Tongue (tissue), 2 donors: ENCODE measurements around the gene VPS11. TPM values are rescaled to one million over a fixed set of nuclear protein-coding genes. Genes with fewer than 3 reads are reported as not detected.
"Not testable (repeated sequence)": the region's sequence is repeated elsewhere in the genome, so short reads cannot be mapped to it uniquely, and the experiment has no call there.

Experiments
- DNase-seq: peaks from one replicate; pipeline ENCODE4 v3.0.0-alpha.2; 2015
- total RNA-seq: library from RNA; depleted of rRNA; stranded (reverse); fragments of >200 nt; gene quantifications from one replicate; pipeline ENCODE4 v1.2.3, GENCODE V29; 2014

VPS11 gene
- total RNA-seq, 1 donor from 2014 or later: 29.7 TPM

DNA sequence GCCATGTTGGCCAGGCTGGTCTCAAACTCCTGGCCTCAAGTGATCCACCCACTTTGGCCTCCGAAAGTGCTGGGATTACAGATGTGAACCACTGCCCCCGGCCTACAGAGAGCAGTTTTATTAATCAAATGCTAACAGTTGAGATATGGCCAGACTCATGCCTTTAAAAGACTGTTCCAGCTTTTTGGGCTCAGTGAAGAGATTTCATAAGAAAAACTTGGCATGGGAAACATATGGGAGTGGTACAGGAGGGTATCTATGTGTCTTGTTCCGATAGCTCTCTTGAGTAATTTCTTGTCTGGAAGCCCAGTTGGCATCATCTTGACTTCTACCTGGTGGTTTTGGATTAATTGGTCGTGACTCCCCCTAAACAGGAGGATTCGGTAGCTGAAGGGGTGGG lies 28.7 kb upstream of the VPS11 start:
- no peak for DNase-seq

GRCh38 chr11:119039471-119039870 lies 28.1 kb upstream of the VPS11 start:
- not testable (repeated sequence) for DNase-seq

- DNase-seq: no peak
Observed at GRCh38 chr11:119041821-119042514, 25.6 kb upstream of the VPS11 start.

- DNase-seq: no peak
Observed at GRCh38 chr11:119042927-119043326, 24.7 kb upstream of the VPS11 start.

- DNase-seq: no peak
Observed at GRCh38 chr11:119044708-119045107, 22.9 kb upstream of the VPS11 start.

DNA sequence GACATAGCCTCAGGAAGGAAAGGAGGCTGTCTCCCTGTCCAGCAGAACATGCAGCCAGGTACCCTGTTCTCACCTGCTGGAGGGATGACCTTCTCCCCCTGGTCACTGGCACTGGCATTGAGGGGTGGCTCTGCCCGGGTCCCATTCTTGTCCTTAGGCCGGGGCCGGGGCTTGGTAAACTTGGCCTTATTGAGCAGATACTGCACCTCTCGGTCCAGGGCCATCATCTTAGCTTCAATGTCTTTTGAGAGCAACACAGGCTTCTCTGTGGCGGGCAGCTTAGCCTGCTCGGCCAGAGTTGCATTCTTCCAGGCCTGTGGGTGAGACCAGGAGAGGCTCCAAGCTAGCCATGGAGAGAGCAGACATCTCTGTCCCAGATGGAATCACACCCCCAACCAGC lies 21.1 kb upstream of the VPS11 start:
- DNase-seq: no peak

DNA sequence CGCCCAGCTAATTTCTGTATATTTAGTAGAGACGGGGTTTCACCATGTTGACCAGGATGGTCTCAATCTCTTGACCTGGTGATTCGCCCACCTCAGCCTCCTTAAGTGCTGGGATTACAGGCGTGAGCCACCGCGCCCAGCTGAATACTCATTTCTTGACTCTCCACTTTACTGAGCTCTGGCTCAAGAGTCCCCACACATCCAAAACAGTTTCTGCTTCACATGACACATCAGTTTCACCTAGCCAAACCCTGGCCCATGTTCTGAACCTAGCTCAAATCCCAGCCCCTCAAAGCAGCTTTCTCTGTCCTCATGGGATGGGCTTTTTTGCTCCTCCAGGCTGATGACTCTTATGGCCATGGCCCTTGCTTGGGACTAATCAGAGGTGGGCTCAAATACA lies 20.4 kb upstream of the VPS11 start:
- no peak for DNase-seq

DNA sequence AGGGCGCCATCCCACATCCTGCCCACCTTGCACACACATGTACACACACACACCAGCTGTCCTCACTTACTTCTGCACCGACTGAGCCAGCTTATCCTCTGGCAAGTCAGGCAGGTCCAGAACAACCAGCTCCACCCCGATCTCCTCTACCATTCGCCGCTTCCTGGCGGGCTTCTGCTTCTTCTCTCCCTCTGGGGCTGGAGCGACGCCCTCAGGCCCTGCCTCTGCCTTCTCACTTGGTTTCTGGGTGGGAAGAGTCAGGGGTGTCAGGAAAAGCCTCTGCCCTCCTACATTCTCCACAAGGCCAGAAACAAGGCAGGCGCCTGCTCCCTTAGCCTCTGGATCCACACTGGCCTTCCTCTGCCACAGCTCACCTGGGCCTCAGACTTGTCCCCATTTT lies 19.0 kb upstream of the VPS11 start:
- DNase-seq: no peak

GRCh38 chr11:119049081-119049480 lies 18.5 kb upstream of the VPS11 start:
- no peak for DNase-seq

DNA sequence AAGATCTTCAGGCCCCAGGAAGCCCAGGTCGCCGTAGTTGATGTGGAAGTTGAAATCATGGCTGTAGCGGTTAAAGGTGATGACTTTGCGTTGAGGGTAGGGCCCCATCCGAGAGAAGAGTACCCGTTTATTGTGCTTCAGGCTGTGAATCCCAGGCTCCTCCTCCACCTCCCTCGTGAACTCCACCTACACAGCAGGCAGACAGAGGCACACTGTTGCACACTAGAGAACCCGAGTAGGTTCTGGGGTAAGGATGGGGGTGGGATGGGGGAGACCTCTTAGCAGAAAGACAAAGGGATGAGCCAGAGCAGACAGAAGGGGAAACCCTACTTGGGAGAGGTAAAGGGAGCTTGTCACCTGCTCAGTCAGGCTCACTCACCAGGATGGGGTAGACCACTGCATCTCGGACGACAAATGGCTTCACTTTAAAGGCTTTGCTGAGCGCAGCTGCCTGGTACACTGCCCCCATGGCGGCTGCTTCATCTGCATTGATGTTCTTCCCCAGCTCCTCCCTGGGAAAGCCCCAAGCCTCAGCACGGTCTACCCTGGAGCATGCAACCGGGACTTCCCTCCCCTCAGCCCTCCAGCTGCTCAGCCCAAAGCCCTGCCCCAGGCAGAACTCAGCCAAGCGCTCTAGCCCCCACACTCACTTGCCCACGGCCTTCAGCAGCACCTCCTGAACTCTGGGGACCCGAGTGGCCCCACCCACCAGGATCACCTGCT lies 16.0 kb upstream of the VPS11 start:
- DNase-seq: no peak

DNA sequence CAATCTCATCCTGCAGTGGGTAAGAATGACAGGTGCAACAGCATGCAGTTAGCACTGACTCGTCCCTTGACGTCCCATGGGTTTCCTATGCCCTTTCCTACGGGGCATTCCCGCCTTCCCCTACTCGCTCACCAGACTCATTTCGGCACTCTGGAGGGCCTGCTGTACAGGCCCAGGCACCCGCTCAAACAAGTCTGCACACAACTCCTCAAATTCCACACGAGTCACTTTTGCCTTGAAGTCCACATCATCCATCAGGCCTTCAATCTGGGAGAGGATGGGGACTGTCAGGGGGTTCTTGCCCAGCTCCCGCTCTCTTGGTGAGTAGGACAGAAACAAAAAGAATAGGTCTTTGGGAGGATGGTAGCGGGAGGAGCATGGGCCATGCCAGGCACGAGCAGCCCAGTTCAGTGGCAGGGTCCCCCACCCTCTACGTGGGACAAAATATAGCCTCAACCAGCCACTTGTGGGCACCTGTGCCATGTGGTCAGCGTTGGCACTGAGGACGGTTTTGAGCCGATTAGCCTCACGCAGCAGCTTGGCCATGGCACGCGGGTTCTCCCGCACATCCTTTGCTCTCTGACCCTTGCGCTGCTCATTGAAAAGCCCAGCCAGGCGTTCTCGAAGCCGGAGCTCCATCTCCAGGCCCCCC lies 15.3 kb upstream of the VPS11 start:
- DNase-seq: no peak

DNA sequence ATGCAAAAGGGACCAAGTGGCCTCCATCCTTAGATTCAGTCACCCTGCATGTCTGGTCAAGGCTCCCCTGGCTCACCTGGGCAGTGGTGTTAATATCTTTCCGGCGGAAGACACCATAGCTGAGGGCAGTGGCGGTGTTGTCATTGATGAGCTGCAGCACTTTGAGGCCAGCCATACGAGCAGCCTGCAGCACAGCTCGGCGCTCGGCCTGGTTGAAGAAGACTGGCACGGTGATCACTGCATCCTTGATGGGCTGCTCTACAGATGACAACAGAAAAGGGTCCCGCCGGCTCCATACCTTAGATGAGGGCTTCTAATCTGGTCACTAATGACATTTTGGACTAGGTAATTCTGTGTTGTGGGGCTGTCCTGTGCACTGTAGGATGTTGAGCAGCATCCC lies 13.2 kb upstream of the VPS11 start:
- no peak for DNase-seq

GRCh38 chr11:119055901-119056300 lies 11.7 kb upstream of the VPS11 start:
- DNase-seq: no peak

DNA sequence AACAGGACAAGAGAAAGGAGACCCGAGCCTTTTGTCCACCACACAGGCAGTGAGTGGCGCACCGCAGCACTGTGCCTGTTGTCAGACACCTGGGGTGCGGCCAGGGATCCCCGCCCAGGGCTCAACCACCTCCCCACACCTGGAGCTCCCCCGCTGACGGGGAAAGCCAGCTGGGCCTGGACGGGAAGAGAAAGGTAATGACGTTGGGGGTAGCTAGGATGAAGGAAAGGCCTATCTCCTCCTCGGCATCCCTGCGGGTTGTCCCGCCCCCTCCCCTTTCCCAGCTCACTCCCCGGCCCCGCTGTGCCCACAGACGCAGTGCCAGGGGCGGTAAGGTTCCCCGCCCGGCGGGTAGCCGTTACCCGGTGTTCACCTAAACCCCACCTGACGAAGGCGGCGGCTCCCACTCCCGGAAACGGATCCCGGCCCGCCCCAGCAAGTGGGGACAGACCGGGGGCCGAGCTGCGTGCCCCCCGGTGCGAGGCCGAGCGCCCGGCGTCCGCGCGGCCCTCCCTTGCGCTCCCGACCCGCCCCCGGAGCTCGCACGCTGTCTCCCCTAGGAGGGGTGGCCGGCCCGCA lies 11.1 kb upstream of the VPS11 start:
- no peak for DNase-seq

DNA sequence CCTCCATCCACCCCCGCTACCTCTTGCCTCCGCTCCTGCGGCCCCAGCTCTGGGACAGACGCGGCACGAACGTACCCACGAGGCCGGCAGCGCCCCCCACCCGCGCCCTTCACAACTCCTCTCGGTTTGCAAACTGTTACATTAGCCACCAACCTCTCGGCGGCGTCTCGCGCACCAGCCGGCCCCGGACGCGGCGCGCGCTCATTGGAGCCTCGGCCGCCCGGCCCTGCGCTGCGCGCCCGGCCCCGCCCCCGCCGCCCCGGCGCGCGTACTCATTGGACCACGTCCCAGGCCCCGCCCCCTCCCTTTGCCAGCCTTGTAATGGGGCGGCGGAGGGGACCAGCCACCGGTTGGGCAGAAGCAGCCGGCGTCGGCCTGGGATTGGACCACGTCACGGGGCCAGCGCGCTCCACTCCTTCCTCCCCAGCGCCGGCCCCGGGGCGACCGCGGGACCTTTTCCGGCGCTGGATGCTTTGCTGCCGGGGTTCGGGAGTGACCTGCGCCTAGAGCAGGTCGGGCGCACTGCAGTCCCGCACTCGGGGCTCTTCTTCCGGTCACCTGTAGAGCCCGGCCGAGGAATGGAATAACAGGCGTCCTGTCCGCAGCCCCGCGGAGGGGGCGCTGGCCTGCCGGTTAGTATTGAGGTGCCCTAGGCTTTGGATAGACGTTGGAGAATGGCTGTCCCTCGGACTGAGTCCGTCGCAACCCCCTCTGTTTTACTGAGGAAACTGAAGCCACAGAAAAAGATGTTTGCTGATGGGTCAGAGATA lies 10.4 kb upstream of the VPS11 start, which contains the start of gene HYOU1:
TSS of gene HYOU1 (minus strand) at position 206 of the 770 bp plus-strand sequence. CDS start 1,045 bp downstream, outside the sequence.
- DNase-seq: peak; percentile 98

DNA sequence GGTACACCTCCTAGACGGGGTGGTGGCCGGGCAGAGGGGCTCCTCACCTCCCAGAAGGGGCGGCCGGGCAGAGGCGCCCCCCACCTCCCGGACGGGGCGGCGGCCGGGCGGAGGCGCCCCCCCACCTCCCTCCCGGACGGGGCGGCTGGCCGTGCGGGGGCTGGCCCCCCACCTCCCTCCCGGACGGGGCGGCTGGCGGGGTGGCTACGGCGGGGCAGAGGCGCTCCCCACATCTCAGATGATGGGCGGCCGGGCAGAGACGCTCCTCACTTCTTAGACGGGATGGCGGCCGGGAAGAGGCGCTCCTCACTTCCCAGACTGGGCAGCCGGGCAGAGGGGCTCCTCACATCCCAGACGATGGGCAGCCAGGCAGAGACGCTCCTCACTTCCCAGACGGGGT lies 8.5 kb upstream of the VPS11 start:
- not testable (repeated sequence) for DNase-seq

DNA sequence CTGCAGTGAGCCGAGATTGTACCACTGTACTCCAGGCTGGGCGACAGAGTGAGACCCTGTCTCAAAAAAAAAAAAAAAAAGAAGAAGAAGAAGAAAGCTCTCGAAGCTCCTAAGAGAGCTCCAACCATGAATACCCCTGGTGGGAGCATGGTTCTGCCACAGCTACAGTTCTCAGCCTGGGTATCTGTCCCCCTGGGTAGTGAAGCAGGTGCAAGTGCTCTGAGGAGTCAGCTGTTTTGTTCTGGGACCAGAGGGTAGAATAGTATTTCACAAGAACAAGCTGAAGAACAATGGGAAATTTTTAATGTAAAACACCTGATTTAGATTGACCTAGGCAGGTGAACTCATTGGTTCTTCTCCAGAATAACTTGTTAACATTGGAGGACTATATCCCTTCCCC lies 6.4 kb upstream of the VPS11 start:
- no peak for DNase-seq

- no peak for DNase-seq
Observed at GRCh38 chr11:119062779-119063178, 4.8 kb upstream of the VPS11 start.

GRCh38 chr11:119065369-119065768 lies 2.2 kb upstream of the VPS11 start:
- DNase-seq: no peak

DNA sequence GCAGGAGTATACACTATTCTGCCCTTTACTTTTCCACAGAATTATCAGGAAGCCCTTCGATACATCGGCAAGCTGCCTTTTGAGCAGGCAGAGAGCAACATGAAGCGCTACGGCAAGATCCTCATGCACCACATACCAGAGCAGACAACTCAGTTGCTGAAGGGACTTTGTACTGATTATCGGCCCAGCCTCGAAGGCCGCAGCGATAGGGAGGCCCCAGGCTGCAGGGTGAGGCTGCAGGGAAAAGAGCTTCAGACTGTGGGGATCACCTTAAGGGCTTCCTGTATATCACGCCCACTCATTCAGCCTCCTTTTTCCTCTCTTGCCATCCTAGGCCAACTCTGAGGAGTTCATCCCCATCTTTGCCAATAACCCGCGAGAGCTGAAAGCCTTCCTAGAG lies 10.2 kb downstream of the VPS11 start:
- no peak for DNase-seq

- DNase-seq: no peak
Observed at GRCh38 chr11:119078675-119079420, 11.2 kb downstream of the VPS11 start.
